Activated T-cell treated with anti-CD3 and anti-CD28 coated beads for 4 hours (primary cell): Measurements from ENCODE around the gene SLC22A23.

ENCODE experiments used
- DNase-seq: peaks from one replicate; pipeline ENCODE4 v3.0.0-alpha.2; 2020

SLC22A23 gene

GRCh38 chr6:3314621-3315467 lies 142.0 kb downstream of the SLC22A23 start:
- DNase-seq: no peak

- no peak for DNase-seq
Measured at GRCh38 chr6:3314176-3314575, 142.7 kb downstream of the SLC22A23 start.

- DNase-seq: no peak
Measured at GRCh38 chr6:3312604-3313231, 144.1 kb downstream of the SLC22A23 start.

- DNase-seq: no peak
Measured at GRCh38 chr6:3311826-3312225, 145.0 kb downstream of the SLC22A23 start.

- DNase-seq: no peak
Measured at GRCh38 chr6:3310703-3311102, 146.1 kb downstream of the SLC22A23 start.

- no peak for DNase-seq
Measured at GRCh38 chr6:3310051-3310448, 146.8 kb downstream of the SLC22A23 start.

GRCh38 chr6:3309391-3310050 lies 147.3 kb downstream of the SLC22A23 start:
- DNase-seq: no peak

- no peak for DNase-seq
Measured at GRCh38 chr6:3308106-3308505, 148.7 kb downstream of the SLC22A23 start.

GRCh38 chr6:3307436-3307835 lies 149.4 kb downstream of the SLC22A23 start:
- DNase-seq: no peak

- DNase-seq: no peak
Measured at GRCh38 chr6:3306848-3307247, 150.0 kb downstream of the SLC22A23 start.

- DNase-seq: no peak
Measured at GRCh38 chr6:3305831-3306230, 151.0 kb downstream of the SLC22A23 start.

GRCh38 chr6:3305216-3305565 lies 151.7 kb downstream of the SLC22A23 start:
- no peak for DNase-seq

GRCh38 chr6:3304500-3305215 lies 152.2 kb downstream of the SLC22A23 start:
- DNase-seq: no peak

GRCh38 chr6:3303795-3304411 lies 152.9 kb downstream of the SLC22A23 start:
- DNase-seq: no peak

GRCh38 chr6:3301506-3301905 lies 155.3 kb downstream of the SLC22A23 start:
- no peak for DNase-seq

GRCh38 chr6:3299221-3299620 lies 157.6 kb downstream of the SLC22A23 start:
- no peak for DNase-seq

- DNase-seq: no peak
Measured at GRCh38 chr6:3297909-3298308, 158.9 kb downstream of the SLC22A23 start.

- DNase-seq: no peak
Measured at GRCh38 chr6:3297006-3297405, 159.8 kb downstream of the SLC22A23 start.

GRCh38 chr6:3296537-3296936 lies 160.3 kb downstream of the SLC22A23 start:
- DNase-seq: no peak

GRCh38 chr6:3296078-3296477 lies 160.8 kb downstream of the SLC22A23 start:
- no peak for DNase-seq

- no peak for DNase-seq
Measured at GRCh38 chr6:3294921-3295871, 161.7 kb downstream of the SLC22A23 start.

- no peak for DNase-seq
Measured at GRCh38 chr6:3294396-3294795, 162.5 kb downstream of the SLC22A23 start.
